Measurements from ENCODE around the gene BRAP. TPM values are rescaled to one million over a fixed set of nuclear protein-coding genes. Genes with fewer than 3 reads are reported as not detected.

BRAP gene
- polyA plus RNA-seq, 1 donor from 2014 or later = 23.4 TPM

DNA sequence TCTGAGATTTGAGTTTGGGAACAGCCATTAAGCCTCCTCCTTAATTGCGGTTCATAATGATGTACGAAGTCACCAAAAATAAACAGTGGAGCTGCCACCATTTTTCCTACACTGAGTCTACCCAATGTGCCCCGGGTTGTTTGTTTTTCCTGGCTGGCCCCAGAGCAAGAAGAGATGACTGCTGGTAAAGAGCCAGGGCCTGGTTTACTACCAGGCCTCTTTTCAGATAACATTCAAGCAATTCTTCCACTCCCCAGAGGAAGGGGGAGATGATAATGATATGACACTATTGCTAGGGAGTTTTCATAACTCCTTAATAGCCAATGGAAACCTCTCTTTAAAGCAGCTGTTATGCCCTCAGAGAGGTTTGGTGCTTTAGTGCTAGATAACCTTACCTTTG, 42.3 kb downstream of the BRAP start:
- Histone ChIP-seq H3F3A (ENCODE audit: insufficient read depth, low read length, poor library complexity, severe bottlenecking) (no peaks in the 10 kb centered on the region), H4K20me1 (ENCODE audit: insufficient read depth) (no peaks in the 10 kb centered on the region), H3K9ac (ENCODE audit: low read length) (no peak overlapping the region), H3K27me3 (ENCODE audit: insufficient read depth, low read depth, low read length) (no peaks in the 10 kb centered on the region), H3K4me3 (ENCODE audit: low read length) (no peak overlapping the region), H3K9me3 (ENCODE audit: low read length) (no peaks in the 10 kb centered on the region), H2AFZ (ENCODE audit: low read depth, low read length) (no peak overlapping the region), H3K36me3 (ENCODE audit: insufficient read depth, low read length) (peaks cover 4% of the 10 kb centered on the region), H3K9me2 (ENCODE audit: insufficient read depth, low read length) (no peaks in the 10 kb centered on the region), H3K79me2 (replicated peaks; ENCODE audit: insufficient read depth, low read length) (no peaks in the 10 kb centered on the region), H3K27ac (ENCODE audit: low read length) (no peak overlapping the region), H3K4me2 (ENCODE audit: low read length) (no peak overlapping the region)
- no peak for TF ChIP-seq EZH2 (IDR thresholded peaks at IDR 0.05; ENCODE audit: borderline replicate concordance, insufficient read depth, low read length, poor library complexity, severe bottlenecking)
- TF ChIP-seq, protein P1, sequence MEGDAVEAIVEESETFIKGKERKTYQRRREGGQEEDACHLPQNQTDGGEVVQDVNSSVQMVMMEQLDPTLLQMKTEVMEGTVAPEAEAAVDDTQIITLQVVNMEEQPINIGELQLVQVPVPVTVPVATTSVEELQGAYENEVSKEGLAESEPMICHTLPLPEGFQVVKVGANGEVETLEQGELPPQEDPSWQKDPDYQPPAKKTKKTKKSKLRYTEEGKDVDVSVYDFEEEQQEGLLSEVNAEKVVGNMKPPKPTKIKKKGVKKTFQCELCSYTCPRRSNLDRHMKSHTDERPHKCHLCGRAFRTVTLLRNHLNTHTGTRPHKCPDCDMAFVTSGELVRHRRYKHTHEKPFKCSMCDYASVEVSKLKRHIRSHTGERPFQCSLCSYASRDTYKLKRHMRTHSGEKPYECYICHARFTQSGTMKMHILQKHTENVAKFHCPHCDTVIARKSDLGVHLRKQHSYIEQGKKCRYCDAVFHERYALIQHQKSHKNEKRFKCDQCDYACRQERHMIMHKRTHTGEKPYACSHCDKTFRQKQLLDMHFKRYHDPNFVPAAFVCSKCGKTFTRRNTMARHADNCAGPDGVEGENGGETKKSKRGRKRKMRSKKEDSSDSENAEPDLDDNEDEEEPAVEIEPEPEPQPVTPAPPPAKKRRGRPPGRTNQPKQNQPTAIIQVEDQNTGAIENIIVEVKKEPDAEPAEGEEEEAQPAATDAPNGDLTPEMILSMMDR (IDR thresholded peaks at IDR 0.05; ENCODE audit: poor library complexity, severe bottlenecking) = no peak
- no peak for TF ChIP-seq SMC3 (conservative IDR thresholded peaks at IDR 0.05; ENCODE audit: poor library complexity)
- no peak for TF ChIP-seq TAF1 (IDR thresholded peaks at IDR 0.05; ENCODE audit: low read depth)
- TF ChIP-seq RAD21 (conservative IDR thresholded peaks at IDR 0.05) = no peak
- no peak for TF ChIP-seq POLR2AphosphoS5 (IDR thresholded peaks at IDR 0.05)
- TF ChIP-seq MXI1 (conservative IDR thresholded peaks at IDR 0.05; ENCODE audit: poor library complexity, severe bottlenecking) = no peak
- TF ChIP-seq, protein P2, sequence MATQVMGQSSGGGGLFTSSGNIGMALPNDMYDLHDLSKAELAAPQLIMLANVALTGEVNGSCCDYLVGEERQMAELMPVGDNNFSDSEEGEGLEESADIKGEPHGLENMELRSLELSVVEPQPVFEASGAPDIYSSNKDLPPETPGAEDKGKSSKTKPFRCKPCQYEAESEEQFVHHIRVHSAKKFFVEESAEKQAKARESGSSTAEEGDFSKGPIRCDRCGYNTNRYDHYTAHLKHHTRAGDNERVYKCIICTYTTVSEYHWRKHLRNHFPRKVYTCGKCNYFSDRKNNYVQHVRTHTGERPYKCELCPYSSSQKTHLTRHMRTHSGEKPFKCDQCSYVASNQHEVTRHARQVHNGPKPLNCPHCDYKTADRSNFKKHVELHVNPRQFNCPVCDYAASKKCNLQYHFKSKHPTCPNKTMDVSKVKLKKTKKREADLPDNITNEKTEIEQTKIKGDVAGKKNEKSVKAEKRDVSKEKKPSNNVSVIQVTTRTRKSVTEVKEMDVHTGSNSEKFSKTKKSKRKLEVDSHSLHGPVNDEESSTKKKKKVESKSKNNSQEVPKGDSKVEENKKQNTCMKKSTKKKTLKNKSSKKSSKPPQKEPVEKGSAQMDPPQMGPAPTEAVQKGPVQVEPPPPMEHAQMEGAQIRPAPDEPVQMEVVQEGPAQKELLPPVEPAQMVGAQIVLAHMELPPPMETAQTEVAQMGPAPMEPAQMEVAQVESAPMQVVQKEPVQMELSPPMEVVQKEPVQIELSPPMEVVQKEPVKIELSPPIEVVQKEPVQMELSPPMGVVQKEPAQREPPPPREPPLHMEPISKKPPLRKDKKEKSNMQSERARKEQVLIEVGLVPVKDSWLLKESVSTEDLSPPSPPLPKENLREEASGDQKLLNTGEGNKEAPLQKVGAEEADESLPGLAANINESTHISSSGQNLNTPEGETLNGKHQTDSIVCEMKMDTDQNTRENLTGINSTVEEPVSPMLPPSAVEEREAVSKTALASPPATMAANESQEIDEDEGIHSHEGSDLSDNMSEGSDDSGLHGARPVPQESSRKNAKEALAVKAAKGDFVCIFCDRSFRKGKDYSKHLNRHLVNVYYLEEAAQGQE (IDR thresholded peaks at IDR 0.05; ENCODE audit: borderline replicate concordance) = no peak
- TF ChIP-seq EP300 (conservative IDR thresholded peaks at IDR 0.05; ENCODE audit: poor library complexity, severe bottlenecking) = no peak

DNA sequence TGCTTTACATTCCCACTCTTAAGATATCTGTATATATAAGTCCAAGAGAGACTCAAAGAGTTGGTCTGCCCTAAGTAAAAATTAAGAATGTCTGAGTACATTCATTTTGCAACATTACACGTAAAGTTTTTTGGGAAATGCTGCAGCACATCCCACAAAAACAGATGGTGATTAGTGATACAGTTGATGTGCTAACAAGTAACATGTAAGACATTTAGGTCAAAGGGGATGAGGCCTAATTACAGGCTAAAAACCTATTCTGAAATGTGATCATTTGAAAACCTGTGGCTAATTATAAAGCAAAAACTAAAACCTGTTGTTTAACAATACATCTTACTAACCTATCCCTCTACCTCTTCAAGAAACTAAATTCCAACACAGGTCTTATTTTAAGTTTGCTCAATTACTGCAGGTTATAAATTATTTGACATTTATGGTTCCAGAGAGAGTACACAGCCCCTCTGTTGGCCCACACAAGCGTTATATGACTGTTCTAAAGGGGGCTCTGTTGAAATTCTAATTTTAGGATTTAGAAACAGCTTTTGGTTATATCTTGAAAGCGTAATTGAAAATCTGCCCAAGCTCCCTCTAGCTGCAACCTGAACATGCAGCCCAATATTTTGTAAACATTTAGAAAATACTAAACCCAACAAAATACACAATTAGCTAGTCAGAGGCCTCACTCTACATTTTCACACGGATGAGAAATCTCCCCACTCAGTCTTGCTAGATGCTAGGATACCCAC, 42.9 kb downstream of the BRAP start:
- TF ChIP-seq MXI1 (conservative IDR thresholded peaks at IDR 0.05; ENCODE audit: poor library complexity, severe bottlenecking) = no peak
- TF ChIP-seq EZH2 (IDR thresholded peaks at IDR 0.05; ENCODE audit: borderline replicate concordance, insufficient read depth, low read length, poor library complexity, severe bottlenecking) = no peak
- TF ChIP-seq SMC3 (conservative IDR thresholded peaks at IDR 0.05; ENCODE audit: poor library complexity) = no peak
- TF ChIP-seq RAD21 (conservative IDR thresholded peaks at IDR 0.05) = no peak
- TF ChIP-seq, protein P2 (IDR thresholded peaks at IDR 0.05; ENCODE audit: borderline replicate concordance) = no peak
- no peak for TF ChIP-seq EP300 (conservative IDR thresholded peaks at IDR 0.05; ENCODE audit: poor library complexity, severe bottlenecking)
- TF ChIP-seq, protein P1 (IDR thresholded peaks at IDR 0.05; ENCODE audit: poor library complexity, severe bottlenecking) = no peak
- TF ChIP-seq TAF1 (IDR thresholded peaks at IDR 0.05; ENCODE audit: low read depth) = no peak
- no peak for TF ChIP-seq POLR2AphosphoS5 (IDR thresholded peaks at IDR 0.05)
- Histone ChIP-seq H3K36me3 (ENCODE audit: insufficient read depth, low read length) (peaks cover 4% of the 10 kb centered on the region), H3K4me2 (ENCODE audit: low read length) (no peak overlapping the region), H3K79me2 (replicated peaks; ENCODE audit: insufficient read depth, low read length) (no peaks in the 10 kb centered on the region), H3K9ac (ENCODE audit: low read length) (no peak overlapping the region), H2AFZ (ENCODE audit: low read depth, low read length) (no peak overlapping the region), H3K4me3 (ENCODE audit: low read length) (no peak overlapping the region), H4K20me1 (ENCODE audit: insufficient read depth) (no peaks in the 10 kb centered on the region), H3K27me3 (ENCODE audit: insufficient read depth, low read depth, low read length) (no peaks in the 10 kb centered on the region), H3F3A (ENCODE audit: insufficient read depth, low read length, poor library complexity, severe bottlenecking) (no peaks in the 10 kb centered on the region), H3K9me3 (ENCODE audit: low read length) (no peaks in the 10 kb centered on the region), H3K9me2 (ENCODE audit: insufficient read depth, low read length) (no peaks in the 10 kb centered on the region), H3K27ac (ENCODE audit: low read length) (no peak overlapping the region)

Data from neural cell (in vitro differentiated cells).